ENCODE measurements around the gene SLC39A11.

DNA sequence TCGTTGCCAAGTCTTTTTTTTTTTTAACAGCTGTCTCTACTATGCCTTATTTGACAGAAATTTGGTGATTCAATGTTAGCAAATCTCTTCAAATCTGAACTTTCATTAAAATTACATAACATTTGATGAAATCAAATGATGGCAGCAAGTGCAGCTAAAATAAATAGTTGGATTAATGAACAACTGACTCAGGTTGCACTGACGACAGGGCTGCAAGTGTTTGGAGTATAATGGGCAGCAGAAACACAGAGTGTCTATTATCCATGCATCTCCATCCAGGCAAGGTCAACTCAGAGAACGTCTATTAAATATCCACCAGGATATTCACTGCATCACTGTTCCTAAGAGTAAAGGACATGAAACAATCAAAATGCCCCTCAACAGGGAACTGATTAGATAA is 109.8 kb downstream of the SLC39A11 start:
- TF ChIP-seq, protein P1, sequence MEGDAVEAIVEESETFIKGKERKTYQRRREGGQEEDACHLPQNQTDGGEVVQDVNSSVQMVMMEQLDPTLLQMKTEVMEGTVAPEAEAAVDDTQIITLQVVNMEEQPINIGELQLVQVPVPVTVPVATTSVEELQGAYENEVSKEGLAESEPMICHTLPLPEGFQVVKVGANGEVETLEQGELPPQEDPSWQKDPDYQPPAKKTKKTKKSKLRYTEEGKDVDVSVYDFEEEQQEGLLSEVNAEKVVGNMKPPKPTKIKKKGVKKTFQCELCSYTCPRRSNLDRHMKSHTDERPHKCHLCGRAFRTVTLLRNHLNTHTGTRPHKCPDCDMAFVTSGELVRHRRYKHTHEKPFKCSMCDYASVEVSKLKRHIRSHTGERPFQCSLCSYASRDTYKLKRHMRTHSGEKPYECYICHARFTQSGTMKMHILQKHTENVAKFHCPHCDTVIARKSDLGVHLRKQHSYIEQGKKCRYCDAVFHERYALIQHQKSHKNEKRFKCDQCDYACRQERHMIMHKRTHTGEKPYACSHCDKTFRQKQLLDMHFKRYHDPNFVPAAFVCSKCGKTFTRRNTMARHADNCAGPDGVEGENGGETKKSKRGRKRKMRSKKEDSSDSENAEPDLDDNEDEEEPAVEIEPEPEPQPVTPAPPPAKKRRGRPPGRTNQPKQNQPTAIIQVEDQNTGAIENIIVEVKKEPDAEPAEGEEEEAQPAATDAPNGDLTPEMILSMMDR (IDR thresholded peaks at IDR 0.05; ENCODE audit: insufficient read depth, low read length) = no peak
- TF ChIP-seq, protein P2, sequence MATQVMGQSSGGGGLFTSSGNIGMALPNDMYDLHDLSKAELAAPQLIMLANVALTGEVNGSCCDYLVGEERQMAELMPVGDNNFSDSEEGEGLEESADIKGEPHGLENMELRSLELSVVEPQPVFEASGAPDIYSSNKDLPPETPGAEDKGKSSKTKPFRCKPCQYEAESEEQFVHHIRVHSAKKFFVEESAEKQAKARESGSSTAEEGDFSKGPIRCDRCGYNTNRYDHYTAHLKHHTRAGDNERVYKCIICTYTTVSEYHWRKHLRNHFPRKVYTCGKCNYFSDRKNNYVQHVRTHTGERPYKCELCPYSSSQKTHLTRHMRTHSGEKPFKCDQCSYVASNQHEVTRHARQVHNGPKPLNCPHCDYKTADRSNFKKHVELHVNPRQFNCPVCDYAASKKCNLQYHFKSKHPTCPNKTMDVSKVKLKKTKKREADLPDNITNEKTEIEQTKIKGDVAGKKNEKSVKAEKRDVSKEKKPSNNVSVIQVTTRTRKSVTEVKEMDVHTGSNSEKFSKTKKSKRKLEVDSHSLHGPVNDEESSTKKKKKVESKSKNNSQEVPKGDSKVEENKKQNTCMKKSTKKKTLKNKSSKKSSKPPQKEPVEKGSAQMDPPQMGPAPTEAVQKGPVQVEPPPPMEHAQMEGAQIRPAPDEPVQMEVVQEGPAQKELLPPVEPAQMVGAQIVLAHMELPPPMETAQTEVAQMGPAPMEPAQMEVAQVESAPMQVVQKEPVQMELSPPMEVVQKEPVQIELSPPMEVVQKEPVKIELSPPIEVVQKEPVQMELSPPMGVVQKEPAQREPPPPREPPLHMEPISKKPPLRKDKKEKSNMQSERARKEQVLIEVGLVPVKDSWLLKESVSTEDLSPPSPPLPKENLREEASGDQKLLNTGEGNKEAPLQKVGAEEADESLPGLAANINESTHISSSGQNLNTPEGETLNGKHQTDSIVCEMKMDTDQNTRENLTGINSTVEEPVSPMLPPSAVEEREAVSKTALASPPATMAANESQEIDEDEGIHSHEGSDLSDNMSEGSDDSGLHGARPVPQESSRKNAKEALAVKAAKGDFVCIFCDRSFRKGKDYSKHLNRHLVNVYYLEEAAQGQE (IDR thresholded peaks at IDR 0.05; ENCODE audit: insufficient replicate concordance, low read depth) = no peak
- no peak for TF ChIP-seq POLR2AphosphoS5 (IDR thresholded peaks at IDR 0.05; ENCODE audit: low read depth)
- TF ChIP-seq GABPA (IDR thresholded peaks at IDR 0.05; ENCODE audit: low read depth) = no peak
- no peak for TF ChIP-seq SPI1 (IDR thresholded peaks at IDR 0.05; ENCODE audit: borderline replicate concordance, low read depth)

Measured in HL-60 (cell line).